NT2/D1 (cell line): Measurements from ENCODE around the gene ARAF.

ENCODE experiments used
- SUZ12 ChIP-seq: IDR thresholded peaks from 2 replicates; pipeline ENCODE4 v1.6.1; 2011; ENCODE audit not compliant: insufficient read length, insufficient read depth; ENCODE audit errors: extremely low read depth
- ZNF274 ChIP-seq: IDR thresholded peaks from 2 replicates; pipeline ENCODE4 v1.6.1; 2011; ENCODE audit warnings: mild to moderate bottlenecking, low read depth, low read length

DNA sequence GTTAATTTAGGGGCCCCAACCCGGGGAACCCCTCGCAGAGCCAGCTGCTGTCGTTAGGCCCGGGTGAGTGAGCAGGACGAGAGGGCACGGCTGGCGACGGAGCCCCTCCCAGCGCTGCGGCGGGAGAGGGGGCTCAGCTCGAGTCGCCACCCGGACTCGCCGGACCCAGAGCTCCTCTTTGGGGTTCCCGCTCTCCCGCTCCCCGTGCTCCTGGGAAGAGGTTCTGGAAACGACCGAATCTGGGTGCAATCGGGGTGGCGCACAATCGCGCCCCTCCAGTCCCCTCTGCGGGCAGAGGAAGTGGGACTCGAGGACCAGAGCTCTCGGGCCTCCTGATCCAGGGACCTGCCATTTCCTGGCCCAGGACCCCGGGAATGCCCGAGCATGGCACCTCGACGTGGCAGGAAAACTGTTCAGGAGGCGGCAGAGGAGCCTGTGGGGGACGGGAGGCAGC is 37.3 kb upstream of the ARAF start:
- TF ChIP-seq SUZ12 (no peak), ZNF274 (no peak)
